ENCODE results near the gene DMRTB1.

DMRTB1 gene

GRCh38 chr1:53495633-53496345, 36.6 kb downstream of the DMRTB1 start:
- DNase-seq: no peak

DNA sequence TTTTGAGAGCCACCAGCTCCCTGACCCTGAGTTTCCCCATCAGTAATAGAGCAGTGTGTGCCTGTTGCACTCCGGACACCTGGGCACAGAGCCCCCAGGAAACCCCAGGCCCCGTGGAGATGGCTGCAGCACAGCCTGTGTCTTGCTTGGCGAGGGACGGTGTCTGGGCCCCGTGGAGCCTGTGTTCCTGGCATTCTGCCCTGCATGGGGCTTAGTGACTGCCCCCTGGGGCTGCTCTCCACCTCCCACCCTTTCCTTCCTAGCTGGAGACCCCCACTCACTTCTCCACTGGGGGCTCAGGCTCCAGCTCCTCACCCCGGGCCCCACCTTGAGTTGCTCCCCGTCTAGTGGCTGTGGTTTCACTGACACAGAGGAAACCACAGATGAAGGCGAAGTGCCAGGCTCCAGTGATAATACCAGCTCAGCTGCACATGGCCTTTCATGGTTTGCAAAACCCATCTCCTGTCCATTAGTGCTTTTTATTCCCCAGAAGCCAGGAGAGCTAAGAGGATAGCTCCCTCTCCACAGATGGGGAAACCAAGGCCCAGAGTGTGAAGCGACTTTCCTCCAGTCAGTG, 39.4 kb downstream of the DMRTB1 start:
- no peak for DNase-seq

DNA sequence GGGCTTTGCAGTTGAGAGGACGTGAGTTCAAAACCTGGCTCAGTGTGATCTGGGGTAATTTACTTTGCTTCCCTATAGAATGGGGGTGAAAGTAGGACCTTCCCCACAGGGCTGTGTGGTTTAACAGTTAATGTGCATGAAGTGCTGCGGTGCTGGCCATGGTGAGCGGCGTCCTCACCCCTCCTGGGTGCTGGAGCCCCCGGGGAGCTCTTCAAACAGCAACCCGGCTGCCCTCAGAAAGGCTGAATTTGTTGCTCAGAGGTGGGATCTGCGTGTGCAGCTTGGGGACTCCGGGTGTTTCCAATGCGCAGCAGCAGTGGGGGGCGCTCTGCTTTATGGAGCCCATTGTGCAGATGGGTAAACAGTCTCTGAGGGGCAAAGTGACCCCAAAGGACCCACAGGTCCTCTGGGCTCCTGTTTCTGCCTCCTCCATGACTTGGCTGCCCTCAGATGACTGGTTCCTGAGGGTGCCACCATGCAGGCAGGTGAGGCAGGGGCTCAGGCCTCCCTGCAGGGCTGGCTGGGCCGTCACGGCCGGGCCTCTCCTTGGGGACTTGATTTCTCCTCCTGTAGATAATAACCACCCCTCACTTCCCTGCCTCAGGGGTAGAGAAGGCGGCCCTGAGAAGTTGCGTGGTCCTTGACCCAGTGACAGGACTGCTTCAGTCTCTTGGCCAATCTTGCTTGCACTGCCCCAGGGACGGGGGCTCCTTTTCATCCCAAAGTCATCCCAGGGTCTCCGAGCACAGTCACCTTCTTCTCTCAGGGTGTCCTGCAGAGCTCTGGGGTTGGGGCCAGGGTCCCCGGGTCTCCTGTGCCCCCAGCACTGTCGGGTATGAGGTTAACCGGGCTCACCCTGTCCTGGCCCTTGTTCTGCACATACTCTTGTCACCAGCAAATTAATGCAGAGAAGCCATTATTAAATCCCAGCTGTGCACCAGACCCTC, 40.3 kb downstream of the DMRTB1 start:
- no peak for DNase-seq

- DNase-seq: no peak
Measured at GRCh38 chr1:53500204-53501064, 41.2 kb downstream of the DMRTB1 start.

GRCh38 chr1:53501065-53502005, 42.1 kb downstream of the DMRTB1 start:
- DNase-seq: no peak

DNA sequence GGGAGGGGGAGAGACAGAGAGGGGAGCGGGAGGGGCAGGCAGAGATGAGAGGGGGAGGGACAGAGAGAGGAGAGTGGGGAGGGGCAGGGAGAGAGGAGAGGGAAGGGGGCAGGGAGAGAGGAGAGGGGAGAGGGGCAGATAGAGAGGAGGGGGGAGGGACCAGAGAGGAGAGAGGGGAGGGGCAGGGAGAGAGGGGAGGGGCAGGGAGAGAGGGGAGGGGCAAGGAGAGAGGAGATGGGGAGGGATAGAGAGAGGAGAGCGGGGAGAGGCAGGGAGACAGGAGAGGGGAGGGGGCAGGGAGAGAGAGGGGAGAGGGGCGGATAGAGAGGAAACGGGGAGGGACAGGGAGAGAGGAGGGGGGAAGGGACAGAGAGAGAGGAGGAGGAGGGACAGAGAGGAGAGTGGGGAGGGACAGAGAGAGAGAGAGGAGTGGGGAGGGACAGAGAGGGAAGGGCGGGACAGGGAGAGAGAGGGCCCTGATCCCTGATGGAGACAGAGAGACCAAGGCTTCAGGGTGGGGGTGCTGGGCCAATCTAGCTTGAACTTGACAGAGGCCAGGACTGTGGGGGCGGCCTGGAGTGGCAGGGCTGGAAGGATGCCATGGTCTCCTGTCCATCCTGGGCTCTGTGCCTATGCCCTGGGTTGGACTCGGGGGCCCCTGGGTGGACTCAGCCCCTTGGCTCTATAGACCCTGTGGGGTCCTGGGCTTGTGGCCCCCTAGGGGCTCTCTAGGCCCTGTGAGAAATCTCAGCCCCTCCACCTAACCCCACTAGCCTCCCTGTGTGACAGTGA, 43.6 kb downstream of the DMRTB1 start:
- DNase-seq: no peak

DNA sequence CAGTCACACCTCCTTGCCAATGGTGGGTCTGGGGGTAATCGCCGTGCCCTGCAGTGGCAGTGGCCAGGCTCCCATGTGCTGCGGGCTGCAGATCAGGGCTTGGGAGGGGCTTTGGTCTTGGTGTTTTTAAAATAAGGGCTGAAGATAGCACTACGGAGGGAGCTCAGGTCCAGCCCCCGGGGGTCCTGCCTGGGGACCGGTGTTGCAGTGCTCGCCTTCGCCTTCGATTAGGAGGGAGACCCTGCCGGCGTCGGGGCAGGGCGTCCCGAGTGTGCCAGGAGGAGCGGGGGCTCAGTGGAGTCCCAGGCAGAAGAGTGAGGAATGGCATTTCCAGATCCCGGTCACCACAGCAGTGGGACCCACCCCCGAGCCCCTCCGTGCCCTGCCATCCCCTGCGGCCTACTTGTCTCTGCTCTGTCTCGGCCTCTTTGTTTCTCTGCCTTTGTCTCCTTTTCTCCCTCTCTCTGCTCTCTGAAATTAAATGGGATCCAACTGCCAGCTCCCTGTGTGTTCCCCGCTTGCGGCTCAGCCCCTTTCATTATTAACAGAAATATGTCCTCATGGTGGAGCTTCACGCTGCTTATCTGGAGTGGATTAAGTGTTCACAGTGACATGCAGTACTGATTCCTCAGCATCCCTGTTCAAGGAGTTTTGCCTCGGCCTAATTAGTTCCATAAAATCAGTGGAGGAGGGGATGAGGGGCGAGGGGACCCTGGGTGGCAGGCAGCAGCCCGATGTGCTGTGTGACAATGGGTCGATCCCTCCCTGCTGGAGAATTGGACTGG, 44.4 kb downstream of the DMRTB1 start:
- no peak for DNase-seq

GRCh38 chr1:53504901-53505300, 45.7 kb downstream of the DMRTB1 start:
- DNase-seq: no peak

GRCh38 chr1:53505401-53505800, 46.2 kb downstream of the DMRTB1 start:
- no peak for DNase-seq

GRCh38 chr1:53505891-53506290, 46.7 kb downstream of the DMRTB1 start:
- DNase-seq: no peak

DNA sequence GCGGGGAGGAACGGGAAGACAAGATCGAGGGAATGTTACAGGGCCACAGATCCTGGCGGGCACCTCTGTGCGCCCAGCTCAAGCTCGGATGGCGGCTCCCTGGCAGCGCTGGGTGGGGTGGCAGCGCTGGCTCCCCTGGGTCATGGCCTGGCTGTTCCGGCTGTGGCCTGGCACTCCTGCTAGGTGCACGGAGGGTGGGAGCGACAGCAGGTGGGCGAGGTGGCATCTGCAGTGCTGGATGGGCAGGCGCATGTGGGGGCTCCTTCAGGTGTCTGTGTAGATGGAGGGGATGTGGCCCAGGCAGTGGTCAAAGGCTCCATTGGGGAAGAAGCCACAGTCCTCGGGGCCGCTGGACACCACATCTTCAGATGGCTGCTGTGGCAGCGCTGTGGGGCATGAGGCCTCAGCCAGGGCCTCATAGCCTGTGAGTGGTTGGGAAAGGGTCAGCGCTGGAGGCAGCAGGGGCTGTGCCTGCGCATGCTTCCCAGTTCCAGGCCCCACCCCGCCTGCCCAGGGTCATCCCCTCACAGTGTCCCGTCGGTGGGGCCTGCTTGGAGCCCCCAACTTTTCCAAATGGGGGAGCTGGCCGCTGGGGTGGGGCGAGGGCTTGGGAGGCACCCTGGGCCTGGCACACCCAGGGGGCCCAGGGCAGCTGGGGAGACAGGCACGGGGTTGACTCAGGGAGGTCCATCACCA, 47.3 kb downstream of the DMRTB1 start:
- DNase-seq: no peak

DNA sequence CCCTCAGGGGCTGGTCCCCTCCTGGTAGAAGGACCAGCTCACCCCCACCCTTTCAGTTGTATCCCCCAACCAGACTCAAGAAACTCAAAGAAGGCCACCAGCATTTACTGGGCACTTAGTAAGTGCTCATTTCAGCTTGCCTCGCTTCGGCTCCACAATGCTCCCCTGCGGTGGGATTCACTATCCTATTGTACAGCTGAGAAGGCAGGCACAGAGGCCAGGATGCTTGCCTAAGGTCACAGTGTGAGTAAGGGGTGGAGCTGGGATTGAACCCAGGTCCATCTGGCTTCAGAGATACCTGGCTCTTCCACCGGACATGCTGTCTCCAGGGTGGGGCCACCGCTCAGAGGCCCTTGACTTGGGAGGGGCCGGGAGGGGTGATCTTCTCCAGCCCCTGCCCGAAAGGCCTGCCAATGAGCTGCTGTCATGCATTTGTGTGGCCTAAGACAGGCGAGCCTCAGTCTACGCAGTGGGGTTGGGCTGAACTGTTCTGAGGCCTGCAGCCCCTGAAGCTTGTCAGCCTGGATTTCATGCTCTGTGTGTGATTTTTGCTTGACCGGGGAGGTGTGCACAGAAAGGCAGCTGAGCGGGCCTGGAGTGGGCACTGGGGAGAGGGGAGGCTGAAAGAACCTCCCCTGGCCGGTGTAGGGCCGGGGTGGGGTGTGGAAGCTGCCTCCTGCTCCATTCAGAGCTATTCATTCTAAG, 48.1 kb downstream of the DMRTB1 start:
- DNase-seq: no peak

DNA sequence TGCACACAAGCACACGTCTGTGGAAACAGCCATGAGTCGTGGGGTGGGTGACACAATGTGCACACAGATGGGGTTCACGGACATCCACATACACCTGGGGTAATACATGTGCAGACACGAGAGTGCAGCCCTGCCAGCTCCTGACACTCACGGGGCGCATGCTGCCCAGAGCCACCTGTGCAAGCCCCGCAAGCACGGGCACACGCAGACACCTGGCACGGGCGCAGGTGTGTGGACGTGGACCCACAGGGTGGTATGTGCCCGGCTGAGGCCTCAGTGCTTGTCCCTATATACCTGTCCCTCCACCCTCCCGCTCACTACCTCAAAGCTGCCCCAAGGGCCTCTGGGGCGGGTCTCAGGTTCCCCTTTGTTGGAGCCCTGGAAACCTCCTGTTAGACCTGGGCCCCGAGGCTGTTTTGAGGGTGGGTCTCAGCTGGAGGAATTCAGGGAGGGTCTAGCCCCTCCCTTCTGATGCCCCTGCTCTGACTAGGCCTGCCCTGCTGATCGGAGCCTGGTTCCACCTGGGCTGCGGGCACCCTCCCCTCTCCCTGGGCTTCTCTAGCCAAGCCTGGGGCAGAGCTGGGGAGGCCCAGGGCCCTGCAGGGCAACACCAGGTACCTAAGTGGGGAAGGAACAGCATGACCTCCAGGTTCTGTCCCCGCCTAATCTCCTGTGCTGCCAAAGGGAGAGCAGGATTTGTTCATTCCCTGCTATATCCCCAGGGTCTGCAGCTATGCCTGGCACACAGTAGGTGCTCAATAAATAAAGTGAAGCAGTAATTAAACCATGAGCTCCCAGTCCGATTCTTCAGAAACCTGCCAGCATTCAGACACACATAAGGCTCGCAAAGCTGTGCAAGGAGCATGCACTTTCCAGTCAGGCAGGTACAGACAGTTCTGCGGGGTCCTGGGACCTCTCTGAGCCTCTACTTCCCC, 49.1 kb downstream of the DMRTB1 start:
- DNase-seq: no peak

DNA sequence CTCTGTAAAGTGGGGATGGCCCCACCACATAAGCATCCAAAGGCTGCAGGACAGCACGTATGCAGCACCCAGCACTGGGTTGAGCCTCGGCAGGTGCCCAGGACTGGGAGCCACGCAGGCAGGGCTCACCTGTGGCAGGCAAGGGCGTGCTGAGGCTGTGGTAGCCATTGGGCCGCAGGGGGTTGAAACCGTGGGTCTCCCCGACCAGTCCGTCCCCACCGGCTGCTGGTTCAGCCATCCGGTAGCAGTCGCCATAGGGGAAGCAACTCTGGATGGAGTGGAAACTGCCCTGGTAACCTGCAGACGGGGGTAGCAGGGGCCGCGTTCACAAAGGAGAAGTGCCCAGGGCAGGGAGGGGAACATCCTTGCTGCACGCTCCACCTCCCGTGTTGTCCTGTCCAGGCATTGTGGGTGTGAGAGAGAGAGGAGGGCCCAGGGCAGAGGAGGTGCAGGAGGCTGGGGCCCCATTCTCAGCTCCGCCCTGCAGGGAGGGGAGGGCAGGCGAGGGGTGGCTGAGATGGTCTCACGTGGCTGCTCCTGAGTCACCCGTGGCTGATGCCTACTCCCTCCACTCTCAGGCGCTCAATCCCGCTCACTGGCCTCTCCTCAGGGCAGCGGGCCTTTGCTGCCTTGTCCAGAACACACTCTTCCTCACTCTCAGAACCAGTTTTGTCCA, 49.9 kb downstream of the DMRTB1 start:
- DNase-seq: no peak

DNA sequence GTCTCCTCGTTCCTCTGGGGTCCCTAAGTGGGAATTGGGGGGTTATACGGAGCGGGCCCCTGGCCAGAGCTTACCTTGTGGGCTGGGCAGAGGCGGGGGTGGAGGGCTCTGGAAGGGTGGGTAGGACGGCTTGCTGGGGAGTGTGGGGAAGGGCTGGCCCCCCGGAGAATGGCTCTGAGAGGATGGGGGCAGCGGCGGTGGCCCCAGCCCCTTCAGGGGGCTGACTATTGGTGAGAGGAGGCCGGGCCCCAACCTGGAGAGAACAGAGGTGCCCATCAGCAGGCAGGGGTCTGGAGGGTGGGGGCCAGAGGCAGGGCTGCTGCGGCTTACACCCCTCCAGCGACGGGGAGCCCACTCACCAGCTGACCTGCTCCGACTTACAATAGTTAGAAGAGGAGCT, 50.6 kb downstream of the DMRTB1 start:
- no peak for DNase-seq

GRCh38 chr1:53510215-53510614, 51.0 kb downstream of the DMRTB1 start:
- no peak for DNase-seq

Measured in NCI-H1930 (cell line).